Subcutaneous adipose tissue (tissue), 4 donors: ENCODE measurements around the gene COL18A1. TPM values are rescaled to one million over a fixed set of nuclear protein-coding genes. Genes with fewer than 3 reads are reported as not detected.

Experiments used
- CTCF ChIP-seq: fragments of 450-650 bp; IDR thresholded peaks from one replicate; pipeline ENCODE4 v1.5.1; 2016; ENCODE audit warnings: low read depth, mild to moderate bottlenecking, control low read depth, antibody characterized with exemption, moderate library complexity
- total RNA-seq, 4 donors: library from RNA; depleted of rRNA; stranded (reverse); fragments of >200 nt; gene quantifications; one replicate each; pipeline ENCODE4 v1.1.0, GENCODE V29; 2016

COL18A1 gene
- total RNA-seq, 4 donors from 2014 or later = 33.4 to 102 (median 66.7) TPM

GRCh38 chr21:45419162-45419561 is 14.2 kb downstream of the COL18A1 start:
- TF ChIP-seq CTCF = no peak

GRCh38 chr21:45420061-45421041 is 15.4 kb downstream of the COL18A1 start:
- TF ChIP-seq CTCF = no peak

- no peak for TF ChIP-seq CTCF
Measured at GRCh38 chr21:45421071-45421845, 16.3 kb downstream of the COL18A1 start.

- no peak for TF ChIP-seq CTCF
Measured at GRCh38 chr21:45421846-45422775, 17.1 kb downstream of the COL18A1 start.

GRCh38 chr21:45423201-45423955 is 18.4 kb downstream of the COL18A1 start:
- no peak for TF ChIP-seq CTCF

GRCh38 chr21:45423968-45424853 is 19.2 kb downstream of the COL18A1 start:
- TF ChIP-seq CTCF = no peak
